ENCODE data around the gene GRIA3.
"Not testable (repeated sequence)": the region's sequence is repeated elsewhere in the genome, so short reads cannot be mapped to it uniquely, and the experiment has no call there.

The GRIA3 gene

DNA sequence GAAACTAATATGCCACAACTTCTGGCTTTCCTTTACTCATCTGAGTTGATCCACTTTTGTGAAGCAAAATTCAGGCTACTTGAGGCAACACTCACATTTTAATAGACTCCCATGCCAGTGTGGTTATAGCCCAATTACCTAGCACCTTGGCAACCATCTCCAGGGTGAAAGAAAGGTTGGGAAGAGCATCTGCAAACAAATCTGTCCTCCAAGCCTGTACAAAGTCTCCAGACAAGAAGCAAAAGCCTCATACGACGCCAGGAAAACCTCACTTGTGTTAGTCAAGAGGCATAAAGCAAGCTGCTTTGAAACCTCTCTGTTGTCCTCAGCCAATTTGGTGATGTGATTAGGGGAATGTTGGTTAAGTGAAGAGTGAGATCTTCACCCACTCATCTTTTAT, 302.2 kb downstream of the GRIA3 start:
- Histone ChIP-seq H3K9me3 (ENCODE audit: control insufficient read depth, insufficient read depth, low read depth, low read length) (no peaks in the 10 kb centered on the region), H3K36me3 (ENCODE audit: control insufficient read depth, insufficient read depth, low read length) (no peaks in the 10 kb centered on the region), H3K27me3 (ENCODE audit: control insufficient read depth, insufficient read depth, low read length) (no peaks in the 10 kb centered on the region; the same call in 1 of the 2 replicates), H3K27ac (ENCODE audit: low read depth, low read length) (no peak overlapping the region), H3K9ac (ENCODE audit: low read length) (no peak overlapping the region), H3K4me3 (ENCODE audit: low read depth, low read length) (no peak overlapping the region), H3K4me1 (ENCODE audit: control insufficient read depth, insufficient read depth, low read length) (0 out of 2 replicates have a peak, but pooled peaks cover 4% of the 10 kb centered on the region)

DNA sequence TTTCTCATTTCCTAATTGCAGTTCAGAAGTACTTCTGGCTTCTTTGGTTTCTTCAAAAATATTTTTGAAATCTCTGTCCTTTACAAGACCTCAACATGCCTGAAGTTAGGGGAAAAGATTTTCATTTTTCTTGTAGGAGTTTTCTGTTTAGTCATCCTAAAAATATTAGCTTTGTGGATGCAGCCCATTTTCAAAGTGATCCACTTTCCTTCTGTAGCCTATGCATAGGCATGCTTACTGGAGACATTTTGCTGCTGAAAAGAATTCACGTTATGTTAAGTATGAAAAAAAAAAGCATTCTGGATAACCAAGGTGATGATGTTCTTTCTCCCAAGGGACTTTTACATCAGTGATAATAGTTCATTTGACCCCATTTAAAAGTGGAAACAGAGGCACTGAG, 303.2 kb downstream of the GRIA3 start:
- Histone ChIP-seq H3K27me3 (ENCODE audit: control insufficient read depth, insufficient read depth, low read length) (no peaks in the 10 kb centered on the region; the same call in 1 of the 2 replicates), H3K4me3 (ENCODE audit: low read depth, low read length) (no peak overlapping the region), H3K9me3 (ENCODE audit: control insufficient read depth, insufficient read depth, low read depth, low read length) (no peaks in the 10 kb centered on the region)

DNA sequence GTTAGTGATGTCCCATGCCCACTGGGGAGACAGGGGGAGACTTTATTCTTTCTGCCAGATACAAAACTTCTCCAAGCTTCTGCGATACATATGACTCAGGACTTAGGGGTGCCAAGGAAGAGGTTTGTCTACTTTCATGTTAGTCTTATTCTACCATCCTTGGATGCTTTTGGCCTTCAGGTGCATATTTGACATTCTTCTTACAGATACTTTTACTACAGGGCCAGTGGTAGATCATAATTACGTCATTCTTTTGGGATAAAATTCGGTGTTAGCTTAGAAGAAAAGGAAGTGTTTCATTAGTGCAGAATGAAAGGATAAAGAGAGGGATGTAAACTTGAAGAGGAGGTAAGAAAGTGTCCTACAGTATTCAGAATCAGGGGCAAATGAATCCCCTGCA, 303.6 kb downstream of the GRIA3 start:
- no peaks in the 10 kb centered on the region for H3K36me3 ChIP-seq (ENCODE audit: control insufficient read depth, insufficient read depth, low read length)
- 0 out of 2 replicates have a peak, but pooled peaks cover 4% of the 10 kb centered on the region for H3K4me1 ChIP-seq (ENCODE audit: control insufficient read depth, insufficient read depth, low read length)
- no peaks in the 10 kb centered on the region for H3K9me3 ChIP-seq (ENCODE audit: control insufficient read depth, insufficient read depth, low read depth, low read length)
- no peak overlapping the region for H3K27ac ChIP-seq (ENCODE audit: low read depth, low read length)
- no peak overlapping the region for H3K9ac ChIP-seq (ENCODE audit: low read length)
- H3K4me3 ChIP-seq (ENCODE audit: low read depth, low read length) = no peak overlapping the region
- no peaks in the 10 kb centered on the region; the same call in 1 of the 2 replicates for H3K27me3 ChIP-seq (ENCODE audit: control insufficient read depth, insufficient read depth, low read length)

More for the DNA sequence above, 303.2 kb downstream of the GRIA3 start:
- no peak overlapping the region for H3K9ac ChIP-seq (ENCODE audit: low read length)
- H3K36me3 ChIP-seq (ENCODE audit: control insufficient read depth, insufficient read depth, low read length) = no peaks in the 10 kb centered on the region
- no peak overlapping the region for H3K27ac ChIP-seq (ENCODE audit: low read depth, low read length)
- 0 out of 2 replicates have a peak, but pooled peaks cover 4% of the 10 kb centered on the region for H3K4me1 ChIP-seq (ENCODE audit: control insufficient read depth, insufficient read depth, low read length)

DNA sequence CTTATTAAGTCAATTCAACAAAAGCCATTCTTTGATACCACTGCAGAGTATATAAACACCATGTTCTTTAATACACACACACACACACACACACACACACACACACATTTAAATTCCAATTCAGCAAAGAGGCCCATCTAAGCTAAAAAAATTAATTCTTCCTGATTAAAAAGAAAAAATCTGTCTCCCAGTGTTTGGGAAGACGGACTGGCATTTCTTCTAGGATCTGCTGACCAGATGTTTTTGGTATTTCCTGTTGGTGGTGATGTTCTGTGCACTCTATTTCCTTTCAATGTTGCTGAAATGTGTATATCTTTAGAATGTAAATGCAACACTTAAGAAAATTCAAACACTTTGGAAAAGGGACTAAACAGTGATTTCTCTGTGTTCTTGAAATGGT, 304.9 kb downstream of the GRIA3 start:
- Histone ChIP-seq H3K9ac (ENCODE audit: low read length) (no peak overlapping the region), H3K36me3 (ENCODE audit: control insufficient read depth, insufficient read depth, low read length) (no peaks in the 10 kb centered on the region), H3K9me3 (ENCODE audit: control insufficient read depth, insufficient read depth, low read depth, low read length) (no peaks in the 10 kb centered on the region), H3K27me3 (ENCODE audit: control insufficient read depth, insufficient read depth, low read length) (no peaks in the 10 kb centered on the region; the same call in 1 of the 2 replicates), H3K4me3 (ENCODE audit: low read depth, low read length) (no peak overlapping the region), H3K4me1 (ENCODE audit: control insufficient read depth, insufficient read depth, low read length) (0 out of 2 replicates have a peak, but pooled peaks cover 4% of the 10 kb centered on the region), H3K27ac (ENCODE audit: low read depth, low read length) (no peak overlapping the region)

DNA sequence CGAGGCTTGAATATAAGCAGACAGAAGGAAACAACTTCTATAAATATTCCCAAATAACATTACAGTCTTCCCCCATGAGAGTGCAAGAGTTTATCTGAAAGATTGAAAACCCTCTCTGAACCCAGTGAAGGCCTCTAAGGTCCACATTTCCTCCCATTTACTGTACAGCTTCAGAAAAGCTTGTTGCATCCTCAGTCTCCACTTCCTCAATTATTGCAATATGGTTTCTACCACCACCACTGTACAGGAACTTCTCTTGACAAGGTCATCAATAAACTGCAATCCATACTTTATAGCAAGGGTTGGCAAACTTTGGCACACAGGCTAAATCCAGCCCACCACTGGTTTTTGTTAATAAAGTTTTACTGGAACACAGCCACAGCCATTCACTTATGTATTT, 309.8 kb downstream of the GRIA3 start:
- Histone ChIP-seq H3K4me3 (ENCODE audit: low read depth, low read length) (no peak overlapping the region), H3K9ac (ENCODE audit: low read length) (no peak overlapping the region), H3K27ac (ENCODE audit: low read depth, low read length) (no peak overlapping the region), H3K27me3 (ENCODE audit: control insufficient read depth, insufficient read depth, low read length) (no peaks in the 10 kb centered on the region; the same call in 1 of the 2 replicates), H3K4me1 (ENCODE audit: control insufficient read depth, insufficient read depth, low read length) (0 out of 2 replicates have a peak, but pooled peaks cover 4% of the 10 kb centered on the region), H3K36me3 (ENCODE audit: control insufficient read depth, insufficient read depth, low read length) (no peaks in the 10 kb centered on the region), H3K9me3 (ENCODE audit: control insufficient read depth, insufficient read depth, low read depth, low read length) (no peaks in the 10 kb centered on the region)

DNA sequence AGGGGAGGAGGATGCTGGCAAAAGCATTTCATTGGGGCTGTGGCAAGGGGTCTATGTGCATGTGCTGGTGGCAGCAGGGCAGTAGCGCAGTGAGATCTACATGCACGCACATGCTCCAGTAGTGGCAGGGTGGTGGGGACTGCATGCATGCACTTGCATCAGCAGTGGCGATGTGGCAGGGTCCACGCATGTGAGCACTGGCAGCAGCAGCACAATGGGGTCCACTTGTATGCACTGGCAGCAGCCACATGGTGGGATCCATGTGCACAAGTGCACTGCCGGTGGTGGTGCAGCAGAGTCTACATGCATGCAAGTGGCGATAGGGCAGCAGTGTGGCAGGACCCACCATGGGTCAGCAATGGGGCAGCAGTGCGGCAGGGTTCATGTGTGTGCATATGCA, 315.7 kb downstream of the GRIA3 start:
- no peaks in the 10 kb centered on the region for H3K4me1 ChIP-seq (ENCODE audit: control insufficient read depth, insufficient read depth, low read length)
- H3K36me3 ChIP-seq (ENCODE audit: control insufficient read depth, insufficient read depth, low read length) = no peaks in the 10 kb centered on the region
- no peak overlapping the region for H3K4me3 ChIP-seq (ENCODE audit: low read depth, low read length)
- H3K9ac ChIP-seq (ENCODE audit: low read length) = no peak overlapping the region
- no peak overlapping the region for H3K27ac ChIP-seq (ENCODE audit: low read depth, low read length)
- peaks cover under 1% of the 10 kb centered on the region; the same call in 1 of the 2 replicates for H3K27me3 ChIP-seq (ENCODE audit: control insufficient read depth, insufficient read depth, low read length)
- H3K9me3 ChIP-seq (ENCODE audit: control insufficient read depth, insufficient read depth, low read depth, low read length) = no peaks in the 10 kb centered on the region

DNA sequence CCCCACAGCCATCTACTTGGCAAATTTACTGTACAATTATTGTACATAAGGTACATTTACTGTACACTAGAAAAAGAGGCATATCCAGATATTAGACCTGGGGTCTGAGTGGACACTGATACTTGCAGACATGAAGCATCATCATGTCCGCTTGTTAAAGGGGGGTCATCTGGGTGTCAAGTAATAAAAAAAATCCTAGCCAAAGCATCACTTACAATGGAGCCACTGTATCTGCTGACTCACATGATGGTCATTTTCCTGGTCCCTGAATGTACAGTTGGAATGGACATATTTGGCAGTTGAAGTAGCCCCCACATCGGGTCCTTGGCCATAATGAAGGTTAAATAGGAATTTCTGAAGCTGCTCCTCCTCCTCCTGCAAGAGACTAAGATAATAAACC, 320.0 kb downstream of the GRIA3 start:
- H3K27me3 ChIP-seq (ENCODE audit: control insufficient read depth, insufficient read depth, low read length) = peaks cover 3% of the 10 kb centered on the region; the same call in 1 of the 2 replicates

DNA sequence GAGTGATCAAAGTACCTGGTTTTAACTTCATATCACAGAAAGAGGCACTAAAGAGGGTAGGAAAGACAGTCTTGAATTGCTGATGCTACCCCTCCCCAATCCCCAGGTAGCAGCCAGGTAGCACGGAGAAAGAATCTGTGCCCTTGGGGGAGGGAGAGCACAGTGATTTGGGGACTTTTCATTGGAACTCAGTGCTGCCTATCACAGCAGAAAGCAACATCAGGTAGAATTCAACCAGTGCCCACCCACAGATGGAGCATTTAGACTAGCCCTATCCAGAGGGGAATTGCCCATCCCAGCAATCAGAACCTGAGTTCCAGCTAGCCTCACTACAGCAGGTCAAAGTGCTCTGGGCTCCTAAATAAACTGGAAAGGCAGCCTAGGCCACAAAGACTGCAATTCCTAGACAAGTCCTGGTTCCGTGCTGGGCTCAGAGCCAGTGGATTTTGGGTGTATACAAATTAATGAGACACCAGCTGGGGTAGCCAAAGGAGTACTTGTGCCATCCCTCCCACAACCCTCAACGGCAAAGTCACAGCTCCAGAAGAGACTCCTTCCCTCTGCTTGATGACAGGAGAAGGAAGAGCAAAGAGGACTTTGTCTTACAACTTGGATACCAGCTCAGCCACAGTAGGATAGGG, 320.7 kb downstream of the GRIA3 start:
- Histone ChIP-seq H3K9me3 (ENCODE audit: control insufficient read depth, insufficient read depth, low read depth, low read length) (no peaks in the 10 kb centered on the region), H3K4me1 (ENCODE audit: control insufficient read depth, insufficient read depth, low read length) (no peaks in the 10 kb centered on the region), H3K36me3 (ENCODE audit: control insufficient read depth, insufficient read depth, low read length) (no peaks in the 10 kb centered on the region), H3K27ac (ENCODE audit: low read depth, low read length) (no peak overlapping the region), H3K9ac (ENCODE audit: low read length) (no peak overlapping the region), H3K27me3 (ENCODE audit: control insufficient read depth, insufficient read depth, low read length) (peaks cover 3% of the 10 kb centered on the region; the same call in 1 of the 2 replicates), H3K4me3 (ENCODE audit: low read depth, low read length) (no peak overlapping the region)

More for the DNA sequence above, 320.0 kb downstream of the GRIA3 start:
- H3K27ac ChIP-seq (ENCODE audit: low read depth, low read length) = no peak overlapping the region
- H3K4me3 ChIP-seq (ENCODE audit: low read depth, low read length) = no peak overlapping the region
- H3K9ac ChIP-seq (ENCODE audit: low read length) = no peak overlapping the region
- no peaks in the 10 kb centered on the region for H3K36me3 ChIP-seq (ENCODE audit: control insufficient read depth, insufficient read depth, low read length)
- no peaks in the 10 kb centered on the region for H3K4me1 ChIP-seq (ENCODE audit: control insufficient read depth, insufficient read depth, low read length)
- no peaks in the 10 kb centered on the region for H3K9me3 ChIP-seq (ENCODE audit: control insufficient read depth, insufficient read depth, low read depth, low read length)

DNA sequence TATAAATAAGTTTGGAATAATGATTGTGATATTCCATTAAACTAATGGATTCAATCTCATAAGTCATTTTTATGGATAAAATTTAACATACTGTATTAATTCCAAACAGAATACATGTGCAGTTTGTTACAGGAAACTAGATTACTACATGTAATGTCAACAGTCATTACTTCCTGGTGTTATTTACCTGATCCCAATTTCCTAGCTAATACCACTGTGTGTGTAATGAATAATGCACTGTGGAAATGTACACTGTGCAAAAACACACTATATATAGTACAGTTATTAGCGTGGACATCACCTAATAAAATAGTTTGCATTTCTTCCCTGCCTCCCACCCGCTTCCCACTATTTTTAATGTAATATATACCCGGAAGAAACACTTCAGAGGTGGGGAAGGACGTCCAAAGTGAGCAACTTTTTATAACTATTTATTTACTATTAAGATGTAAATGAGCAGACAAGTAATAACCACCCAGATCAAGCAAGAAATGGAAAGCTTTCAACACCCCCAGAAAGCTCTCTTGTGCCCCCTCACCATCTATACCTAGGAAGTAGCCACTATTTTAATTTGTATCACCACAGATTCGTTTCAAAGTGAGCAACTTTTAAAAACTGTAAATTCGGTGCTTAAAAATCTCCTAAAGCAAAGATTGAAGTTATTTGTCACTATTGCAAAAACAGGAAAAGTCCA, 329.7 kb downstream of the GRIA3 start:
- H3K27ac ChIP-seq (ENCODE audit: low read depth, low read length) = no peak overlapping the region
- H3K4me3 ChIP-seq (ENCODE audit: low read depth, low read length) = no peak overlapping the region
- H3K36me3 ChIP-seq (ENCODE audit: control insufficient read depth, insufficient read depth, low read length) = no peaks in the 10 kb centered on the region
- no peak overlapping the region for H3K9ac ChIP-seq (ENCODE audit: low read length)
- no peaks in the 10 kb centered on the region; the same call in 1 of the 2 replicates for H3K27me3 ChIP-seq (ENCODE audit: control insufficient read depth, insufficient read depth, low read length)
- no peaks in the 10 kb centered on the region for H3K4me1 ChIP-seq (ENCODE audit: control insufficient read depth, insufficient read depth, low read length)
- H3K9me3 ChIP-seq (ENCODE audit: control insufficient read depth, insufficient read depth, low read depth, low read length) = peaks cover 17% of the 10 kb centered on the region

DNA sequence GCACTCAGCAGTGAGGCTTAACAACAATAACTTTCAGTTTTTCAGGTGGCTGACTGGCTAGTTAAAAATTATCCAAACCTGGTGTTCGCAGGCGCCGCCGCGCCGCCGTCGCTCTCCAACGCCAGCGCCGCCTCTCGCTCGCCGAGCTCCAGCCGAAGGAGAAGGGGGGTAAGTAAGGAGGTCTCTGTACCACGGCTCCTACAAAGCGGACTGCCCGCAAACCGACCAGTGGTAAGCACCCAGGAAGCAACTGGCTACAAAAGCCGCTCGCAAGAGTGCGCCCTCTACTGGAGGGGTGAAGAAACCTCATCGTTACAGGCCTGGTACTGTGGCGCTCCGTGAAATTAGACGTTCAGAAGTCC, 330.2 kb downstream of the GRIA3 start:
- H3K9ac ChIP-seq (ENCODE audit: low read length); H3K4me3 ChIP-seq (ENCODE audit: low read depth, low read length); H3K36me3 ChIP-seq (ENCODE audit: control insufficient read depth, insufficient read depth, low read length); H3K27me3 ChIP-seq (ENCODE audit: control insufficient read depth, insufficient read depth, low read length); H3K27ac ChIP-seq (ENCODE audit: low read depth, low read length); H3K4me1 ChIP-seq (ENCODE audit: control insufficient read depth, insufficient read depth, low read length): not testable (repeated sequence)
- peaks cover 17% of the 10 kb centered on the region for H3K9me3 ChIP-seq (ENCODE audit: control insufficient read depth, insufficient read depth, low read depth, low read length)

DNA sequence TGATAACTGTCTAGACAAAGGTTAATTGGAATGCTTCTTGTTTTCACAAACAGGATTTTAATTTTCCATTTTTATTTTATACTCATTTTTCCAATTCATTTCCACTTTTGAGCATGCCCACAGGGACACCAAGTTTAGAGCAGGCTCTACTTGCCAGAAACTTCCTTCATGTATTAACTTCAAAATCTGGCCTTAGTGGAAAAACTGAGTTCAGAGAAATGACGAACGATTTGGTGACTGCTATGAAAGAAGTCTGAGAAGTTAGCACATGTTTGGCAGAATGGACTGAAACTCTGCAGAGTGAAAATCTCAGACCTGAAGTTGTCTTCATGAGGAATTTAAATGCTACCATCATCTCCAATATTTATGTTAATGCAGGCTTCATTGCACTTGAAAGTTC, 334.7 kb downstream of the GRIA3 start:
- Histone ChIP-seq H3K4me3 (ENCODE audit: low read depth, low read length) (no peak overlapping the region), H3K9me3 (ENCODE audit: control insufficient read depth, insufficient read depth, low read depth, low read length) (peaks cover 17% of the 10 kb centered on the region)

More for the DNA sequence above, 334.7 kb downstream of the GRIA3 start:
- Histone ChIP-seq H3K36me3 (ENCODE audit: control insufficient read depth, insufficient read depth, low read length) (no peaks in the 10 kb centered on the region), H3K27me3 (ENCODE audit: control insufficient read depth, insufficient read depth, low read length) (no peaks in the 10 kb centered on the region), H3K4me1 (ENCODE audit: control insufficient read depth, insufficient read depth, low read length) (no peaks in the 10 kb centered on the region), H3K9ac (ENCODE audit: low read length) (no peak overlapping the region), H3K27ac (ENCODE audit: low read depth, low read length) (no peak overlapping the region)
